EL (cell line): ENCODE results near the gene CCDC3.
A peak's percentile ranks its signal among the peaks of the same experiment; 100 is the strongest.
"Not testable (repeated sequence)": the region's sequence is repeated elsewhere in the genome, so short reads cannot be mapped to it uniquely, and the experiment has no call there.

Experiments
- DNase-seq: peaks from one replicate; pipeline ENCODE4 v3.0.0-alpha.2; 2016

CCDC3 gene

DNA sequence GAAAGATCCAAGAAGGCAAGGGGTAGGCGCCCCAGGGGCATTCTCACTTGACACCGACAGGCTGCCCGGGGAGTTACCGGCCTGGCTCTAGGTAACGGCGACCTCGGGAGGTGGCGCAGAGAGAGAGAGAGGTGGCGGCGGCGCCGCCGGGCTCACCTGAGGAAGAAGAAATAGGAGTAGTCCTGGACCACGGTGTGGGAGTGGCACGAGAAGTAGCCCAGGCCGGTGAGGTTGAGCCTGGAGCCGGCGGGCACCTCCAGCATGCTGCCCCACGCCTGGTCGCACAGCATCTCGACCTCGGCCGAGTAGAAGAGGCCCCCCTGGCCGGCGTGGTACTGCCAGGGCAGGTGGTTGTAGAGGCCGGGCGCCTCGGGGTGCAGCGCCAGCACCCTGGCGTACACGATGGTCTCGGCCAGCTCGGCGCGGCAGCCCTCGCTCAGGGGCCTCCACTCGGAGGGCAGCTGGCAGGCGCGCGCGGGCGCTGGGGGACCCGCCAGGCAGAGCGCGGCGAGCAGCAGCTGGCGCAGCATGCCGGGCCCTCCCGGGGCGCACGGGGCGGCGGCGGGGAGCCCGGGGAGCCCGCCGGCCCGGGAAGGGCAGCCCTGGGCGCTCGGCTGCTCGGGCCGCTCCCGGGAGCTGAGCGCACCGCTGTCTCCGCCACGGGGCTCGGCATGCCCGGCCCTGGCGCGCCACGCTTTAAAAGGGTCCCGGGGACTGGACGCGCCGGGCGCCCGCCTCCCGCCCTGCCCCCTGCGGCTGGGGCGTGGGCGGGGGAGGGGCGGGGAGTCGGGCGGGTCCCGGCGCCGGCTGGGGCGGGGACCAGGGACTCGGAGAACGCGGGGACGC lies at the start of gene CCDC3:
Gene CCDC3, minus strand, starts transcription at position 673 of the 846 bp plus-strand sequence. Its CDS starts 143 bp downstream, at position 530.
- no peak for DNase-seq

DNA sequence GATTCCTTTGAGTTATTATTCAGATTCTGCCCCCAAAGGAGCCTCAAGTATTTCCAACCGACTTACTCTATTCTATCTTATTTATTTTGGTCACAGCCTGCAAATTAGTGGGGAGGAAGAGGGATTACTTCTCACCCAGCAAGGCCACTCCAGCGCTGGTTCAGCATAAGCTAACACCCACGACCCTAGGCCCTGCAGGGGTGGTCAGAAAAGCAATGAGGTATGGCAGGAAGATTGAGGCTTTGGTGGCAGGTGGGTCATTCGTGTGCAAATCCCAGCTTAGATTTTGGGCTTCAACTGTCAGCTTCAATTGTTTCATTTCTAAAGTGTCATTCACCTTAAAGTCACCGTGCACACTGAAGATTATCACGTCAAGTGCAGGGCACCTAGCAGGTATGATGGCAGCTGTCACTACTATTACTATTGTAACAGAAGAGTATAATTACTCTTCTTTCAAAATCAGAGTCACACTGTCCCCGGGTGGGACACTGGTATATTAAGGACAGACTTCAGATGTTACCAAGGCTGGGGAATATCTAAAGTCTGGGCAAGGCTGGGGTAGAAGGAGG lies 49.7 kb upstream of the CCDC3 start:
- DNase-seq, result no peak

DNA sequence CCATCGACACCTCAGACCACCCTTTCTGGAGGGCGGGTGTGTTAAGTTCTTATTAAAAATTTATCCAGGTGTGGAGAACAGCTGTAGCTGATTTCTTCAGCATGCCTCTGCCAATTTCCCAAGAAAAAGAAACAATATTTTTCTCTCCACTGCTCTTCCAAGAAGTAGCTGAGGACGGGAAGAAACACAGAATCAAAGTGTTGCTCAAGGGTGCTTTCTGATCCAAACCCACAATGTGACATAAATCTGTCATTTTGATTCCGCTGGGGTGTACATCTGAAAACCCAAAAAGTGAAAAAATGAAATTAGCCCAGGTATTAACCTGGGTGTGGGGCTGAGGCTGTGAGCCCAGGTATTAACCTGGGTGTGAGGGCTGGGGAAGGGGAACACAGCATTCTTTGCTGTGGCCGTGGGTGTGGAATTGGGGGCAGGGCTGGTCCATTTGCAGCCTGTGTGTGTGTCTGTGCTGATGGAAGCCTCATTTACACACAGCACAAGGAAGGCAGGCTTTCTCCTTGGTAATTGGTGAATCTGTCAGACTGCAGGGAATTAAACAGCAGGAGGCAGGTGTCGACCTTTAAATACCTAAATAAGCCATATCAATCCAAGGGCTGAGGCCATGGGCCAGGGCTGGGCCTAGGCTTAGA lies 48.4 kb upstream of the CCDC3 start:
- no peak for DNase-seq

DNA sequence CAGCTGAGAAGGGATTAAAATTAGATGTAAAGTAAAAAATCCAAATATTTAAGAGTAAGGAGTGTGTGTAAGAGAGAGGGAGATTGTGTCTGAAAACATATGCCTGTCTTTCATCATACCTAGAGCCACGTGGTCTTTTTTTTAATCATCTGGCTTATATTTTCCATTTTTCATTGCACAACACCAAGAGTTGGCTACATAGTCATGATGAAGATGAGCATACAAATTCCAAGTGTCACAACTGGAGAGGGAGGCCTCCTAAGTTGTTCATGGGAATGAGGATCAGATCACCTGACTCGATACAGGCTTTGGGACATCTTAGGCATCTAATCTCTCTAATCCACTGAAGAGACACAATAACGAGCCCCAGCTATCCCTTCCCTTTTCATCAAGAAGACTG lies 47.2 kb upstream of the CCDC3 start:
- DNase-seq, result no peak

DNA sequence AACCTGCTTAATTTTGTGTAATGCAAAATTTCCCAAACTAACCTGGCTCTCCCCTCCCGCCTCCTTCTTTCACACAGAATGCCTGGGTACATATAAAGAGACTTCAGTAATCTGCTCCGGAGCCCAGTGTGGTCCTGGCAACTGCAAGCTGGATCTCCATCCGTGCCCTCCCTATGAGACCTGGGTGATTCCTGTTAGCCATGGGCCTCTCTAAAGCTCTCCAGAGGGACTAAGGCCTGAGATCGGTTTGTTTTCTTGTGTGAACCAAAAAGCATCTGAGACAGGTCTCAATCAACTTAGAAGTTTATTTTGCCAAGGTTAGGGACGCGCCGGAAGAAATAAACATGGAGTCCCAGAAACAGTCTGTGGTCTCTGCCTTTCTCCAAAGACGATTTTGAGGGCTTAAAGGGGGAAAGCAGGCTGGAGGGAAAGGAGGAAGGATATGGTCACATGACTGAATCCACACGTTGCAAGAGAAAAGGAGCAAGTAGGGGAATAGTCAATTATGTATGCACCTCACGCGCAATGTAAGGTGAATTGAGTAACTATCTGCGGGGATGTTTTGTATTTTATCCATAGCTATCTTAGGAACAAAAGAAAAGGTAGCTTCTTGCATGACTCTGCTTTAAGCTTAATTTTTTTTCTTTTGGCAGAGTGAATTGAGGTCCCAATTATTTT lies 46.2 kb upstream of the CCDC3 start:
- no peak for DNase-seq

DNA sequence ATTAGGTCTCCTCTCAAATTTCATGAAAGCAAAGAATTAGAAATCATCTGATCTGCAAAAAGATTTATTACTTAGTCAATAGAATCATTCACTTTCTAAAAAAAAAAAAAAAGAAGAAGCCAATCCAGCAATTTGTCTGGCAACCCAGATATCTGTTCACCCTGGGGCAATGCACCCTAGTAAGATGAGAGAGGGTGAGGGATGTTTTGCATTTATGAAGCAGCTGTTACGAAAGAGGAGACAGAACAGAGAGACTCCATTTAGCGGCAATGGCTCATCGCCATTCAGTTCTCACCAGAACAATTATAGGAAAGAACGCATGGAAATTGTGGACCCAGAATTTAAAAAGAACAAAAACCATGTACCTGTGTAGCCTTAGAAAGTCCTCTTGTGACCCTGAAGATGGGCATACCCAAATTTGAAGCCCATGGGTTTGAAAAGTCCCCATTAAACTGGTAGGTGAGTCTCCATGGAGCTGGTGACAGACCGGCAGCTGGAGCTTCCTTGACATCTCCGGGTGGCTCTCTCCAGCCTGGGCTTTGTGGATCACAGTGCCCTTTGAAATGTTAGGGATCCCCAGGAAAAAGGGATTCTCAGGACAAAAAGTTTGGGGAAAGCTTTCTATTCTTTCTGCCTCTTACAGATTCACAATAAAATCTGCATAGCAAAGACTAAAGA lies 45.5 kb upstream of the CCDC3 start:
- no peak for DNase-seq

DNA sequence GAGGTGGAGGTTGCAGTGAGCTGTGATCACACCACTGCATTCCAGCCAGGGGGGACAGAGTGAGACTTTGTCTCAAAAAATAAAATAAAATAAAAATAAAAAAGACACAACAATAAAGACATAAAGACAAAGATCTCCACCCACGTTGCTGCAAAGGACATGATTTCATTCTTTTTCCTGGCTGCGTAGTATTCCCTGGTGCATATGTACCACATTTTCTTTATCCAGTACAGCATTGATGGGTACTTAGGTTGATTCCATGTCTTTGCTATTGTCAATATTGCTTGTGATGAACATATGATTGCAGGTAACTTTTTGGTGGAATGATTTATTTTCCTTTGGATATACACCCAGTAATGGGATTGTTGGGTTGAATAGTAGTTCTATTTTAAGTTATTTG lies 42.0 kb upstream of the CCDC3 start:
- no peak for DNase-seq

DNA sequence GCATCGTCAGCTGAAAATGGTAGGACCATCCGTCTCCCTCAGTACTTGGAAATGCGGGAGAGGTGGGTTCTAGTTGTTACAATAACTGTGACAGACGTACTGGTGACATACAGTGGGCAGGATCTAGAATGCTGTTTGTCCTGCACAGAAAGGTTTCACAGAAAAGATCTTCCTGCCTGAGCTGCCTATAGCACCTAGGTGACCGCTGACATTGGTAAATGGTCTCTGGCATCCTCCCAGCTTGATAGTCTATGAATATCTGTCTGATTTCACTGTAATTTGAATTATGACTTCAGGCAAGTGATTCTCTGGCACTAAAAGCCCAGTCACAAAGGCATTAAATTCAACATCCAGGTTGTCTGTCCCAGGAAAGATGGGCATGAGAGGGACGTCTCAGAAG lies 38.2 kb upstream of the CCDC3 start:
- no peak for DNase-seq

DNA sequence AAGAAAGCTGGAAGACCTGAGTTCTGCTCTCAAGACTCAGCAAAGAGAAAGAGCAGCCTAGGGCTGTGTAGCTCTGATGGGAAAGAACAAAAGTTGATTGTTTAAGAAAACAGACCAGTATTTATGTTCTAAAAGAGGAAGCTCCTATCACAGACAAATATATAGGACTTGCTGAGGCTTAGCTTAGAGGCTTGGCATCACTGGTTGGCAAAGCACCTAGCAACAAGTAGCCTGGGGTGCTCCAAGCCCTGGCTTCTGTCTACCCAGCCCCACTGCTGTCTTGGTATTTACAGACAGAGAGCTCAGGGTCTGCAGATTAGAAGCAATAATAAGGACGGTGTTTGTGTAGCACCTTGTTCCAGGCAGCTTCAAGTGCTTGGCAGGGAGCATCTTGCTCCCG lies 36.9 kb upstream of the CCDC3 start:
- no peak for DNase-seq

DNA sequence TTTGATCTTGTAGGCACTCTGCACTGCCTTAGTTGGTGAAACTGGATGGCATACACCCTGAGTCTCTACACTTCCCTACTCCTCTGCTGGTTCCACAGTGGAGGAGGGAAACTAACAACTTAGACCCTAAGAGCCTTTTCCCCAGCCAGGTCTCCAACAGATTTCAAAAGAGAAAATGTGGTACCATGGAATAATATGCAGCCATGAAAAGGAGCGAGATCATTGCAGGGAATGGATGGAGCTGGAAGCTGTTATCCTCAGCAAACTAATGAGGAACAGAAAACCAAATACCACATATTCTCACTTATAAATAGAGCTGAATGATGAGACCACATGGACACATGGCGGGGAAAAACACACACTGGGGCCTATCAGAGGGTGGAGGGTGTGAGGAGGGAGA lies 36.3 kb upstream of the CCDC3 start:
- no peak for DNase-seq

DNA sequence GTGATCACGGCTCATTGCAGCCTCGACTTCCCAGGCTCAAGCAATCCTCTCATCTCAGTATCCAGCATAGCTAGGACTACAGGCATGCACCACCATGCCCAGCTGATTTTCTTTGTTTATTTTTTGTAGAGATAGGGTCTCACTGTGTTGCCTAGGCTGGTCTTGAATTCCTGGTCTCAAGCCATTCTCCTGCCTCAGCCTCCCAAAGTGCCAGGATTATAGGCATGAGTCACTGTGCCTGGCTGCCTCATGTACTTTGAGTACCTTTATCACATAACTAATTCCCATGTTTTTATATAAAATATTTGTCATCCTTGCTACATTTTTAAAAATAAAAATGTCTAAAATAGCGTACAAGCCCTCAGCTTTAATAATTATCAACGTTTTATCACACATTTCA lies 35.3 kb upstream of the CCDC3 start:
- DNase-seq, result no peak

DNA sequence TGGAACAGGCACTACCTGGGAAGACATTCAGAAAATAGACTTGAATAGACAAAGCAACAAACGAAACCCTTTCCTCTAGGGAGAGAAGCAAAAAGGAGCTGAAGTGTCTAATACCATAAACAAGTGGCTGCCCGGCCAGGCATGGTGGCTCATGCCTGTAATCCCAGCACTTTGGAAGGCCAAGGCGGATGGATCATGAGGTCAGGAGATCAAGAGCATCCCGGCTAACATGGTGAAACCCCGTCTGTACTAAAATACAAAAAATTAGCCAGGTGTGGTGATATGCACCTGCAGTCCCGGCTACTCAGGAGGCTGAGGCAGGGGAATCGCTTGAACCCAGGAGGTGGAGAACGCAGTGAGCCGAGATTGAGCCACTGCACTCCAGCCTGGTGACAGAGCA lies 34.2 kb upstream of the CCDC3 start:
- not testable (repeated sequence) for DNase-seq

DNA sequence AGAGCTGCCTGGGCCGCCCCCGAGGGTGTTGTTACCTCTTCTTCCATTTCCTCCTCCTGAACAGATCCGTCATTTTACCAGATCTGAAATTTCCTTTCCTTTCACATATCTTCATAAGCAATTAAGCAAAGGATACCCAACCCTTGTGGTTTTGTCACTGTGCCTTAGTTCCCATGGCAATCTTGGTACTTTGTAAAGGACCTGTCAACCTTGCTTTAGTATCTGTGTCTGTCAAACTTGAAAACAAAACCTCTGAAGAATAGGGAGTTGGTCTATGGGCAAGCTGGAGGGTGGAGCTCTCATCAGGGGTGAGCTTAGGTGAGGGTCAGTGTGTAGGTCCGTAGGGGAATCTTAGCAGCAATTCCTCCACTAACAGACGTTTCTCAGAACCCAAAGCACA lies 25.4 kb upstream of the CCDC3 start:
- no peak for DNase-seq

DNA sequence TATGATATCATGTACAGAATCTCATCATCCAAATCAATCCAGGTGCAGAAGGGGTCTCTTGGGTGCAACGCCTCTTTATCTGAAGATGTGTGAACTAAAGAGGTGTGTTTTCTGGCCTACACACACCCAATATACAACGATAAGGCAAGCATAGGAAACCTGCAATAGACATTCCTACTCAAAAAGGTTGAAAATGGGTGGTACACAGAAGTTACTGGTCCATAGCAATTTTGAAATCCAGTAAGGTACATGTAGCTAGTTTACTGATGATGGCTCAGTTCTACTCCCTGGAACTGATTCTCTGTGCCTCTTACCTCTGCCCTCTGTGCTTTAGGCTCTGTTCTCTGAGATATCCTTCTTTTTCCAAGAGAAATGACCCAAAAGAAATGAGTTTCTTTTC lies 22.2 kb upstream of the CCDC3 start:
- DNase-seq, result no peak

DNA sequence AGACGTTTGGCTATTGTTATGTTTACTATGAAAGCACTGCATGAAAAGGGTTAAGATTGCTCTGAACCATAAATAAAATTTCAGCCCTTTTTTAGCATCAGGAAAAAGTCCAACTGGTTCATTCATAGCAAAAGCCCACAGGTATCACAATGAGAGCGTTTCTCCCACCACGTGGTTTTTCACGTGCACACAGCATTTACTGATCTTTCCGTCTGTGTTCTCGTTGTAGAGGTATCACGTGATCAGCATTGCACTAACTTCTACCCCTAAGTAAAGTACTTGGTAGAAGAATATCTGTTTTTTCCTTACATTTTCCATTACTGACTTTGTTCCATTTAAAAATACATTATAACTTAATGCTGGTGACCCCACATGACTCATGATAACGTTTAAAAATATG lies 17.8 kb upstream of the CCDC3 start:
- DNase-seq, result no peak

DNA sequence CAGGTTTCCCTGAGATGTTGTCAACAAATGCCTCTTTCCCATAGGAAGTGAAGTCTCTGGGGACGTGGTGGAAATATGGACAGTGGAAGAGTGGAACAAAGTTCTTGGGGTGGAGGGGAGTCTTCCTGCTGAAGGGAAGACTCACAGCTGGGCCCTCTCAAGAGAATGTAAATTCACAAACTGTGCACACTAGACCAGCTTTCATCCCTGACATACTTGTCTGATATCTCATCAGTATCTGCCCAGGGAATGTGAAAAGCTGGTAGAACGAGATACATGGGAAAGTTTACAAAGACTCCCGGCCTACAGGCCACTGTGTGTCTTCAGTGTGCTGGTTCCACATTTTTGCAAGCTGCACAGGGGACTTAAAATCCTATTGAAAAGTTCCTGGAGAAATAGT lies 16.7 kb upstream of the CCDC3 start:
- peak; percentile 15 for DNase-seq

DNA sequence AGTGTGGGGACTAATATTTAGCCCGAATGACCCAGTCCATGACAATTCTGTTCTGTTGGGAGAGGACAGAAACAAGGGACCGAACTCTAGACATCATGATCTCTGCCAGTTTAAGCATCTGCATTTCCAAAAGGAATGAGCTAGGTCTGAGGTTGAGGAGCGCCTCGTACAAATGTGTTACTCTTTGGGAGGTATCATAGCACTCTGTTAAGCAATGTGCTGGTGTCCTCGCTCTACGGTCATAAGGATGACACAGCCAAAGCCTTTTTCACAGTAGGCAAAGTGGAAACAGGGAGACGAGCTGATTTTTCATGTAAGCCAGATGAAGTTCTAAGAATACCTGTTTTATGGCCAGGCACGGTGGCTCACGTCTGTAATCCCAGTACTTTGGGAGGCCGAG lies 15.4 kb upstream of the CCDC3 start:
- DNase-seq, result no peak

DNA sequence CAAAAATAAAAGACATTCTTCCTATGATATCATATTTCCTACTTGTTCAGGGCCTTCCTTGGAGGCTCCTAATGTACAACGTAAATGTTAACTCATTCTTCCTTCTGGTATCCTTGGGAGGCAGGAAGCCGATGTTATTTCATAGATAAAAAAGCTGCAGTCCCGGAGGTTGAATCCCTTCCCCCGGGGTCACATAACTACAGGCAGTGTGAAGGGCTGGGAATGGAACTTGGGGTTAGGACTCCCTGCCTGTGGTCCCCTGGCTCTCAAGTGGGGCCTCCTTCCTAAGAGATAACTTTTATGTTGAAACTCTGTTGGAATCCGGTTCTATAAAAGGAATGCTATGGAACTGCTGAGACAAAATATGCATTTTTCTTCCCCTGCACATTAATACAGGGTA lies 14.9 kb upstream of the CCDC3 start:
- DNase-seq, result no peak

DNA sequence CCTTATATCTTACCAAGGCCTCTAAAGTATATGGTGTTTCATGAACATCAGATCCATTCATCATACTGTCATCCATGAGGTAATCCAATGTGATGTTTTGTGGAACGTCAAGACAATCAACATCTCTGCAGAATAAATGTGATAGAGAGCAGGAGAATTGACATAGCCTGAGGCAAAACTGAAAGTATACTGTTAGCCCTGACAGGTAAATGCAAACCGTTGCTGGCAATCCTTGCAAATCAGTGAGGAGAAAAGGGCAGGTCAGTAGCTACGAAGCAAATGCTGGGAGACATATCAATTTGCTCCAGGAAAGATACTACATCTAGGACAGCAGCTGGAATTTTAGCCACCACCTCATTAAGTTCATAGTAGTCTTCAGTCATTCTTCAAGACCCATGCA lies 4.5 kb upstream of the CCDC3 start:
- DNase-seq, result no peak

DNA sequence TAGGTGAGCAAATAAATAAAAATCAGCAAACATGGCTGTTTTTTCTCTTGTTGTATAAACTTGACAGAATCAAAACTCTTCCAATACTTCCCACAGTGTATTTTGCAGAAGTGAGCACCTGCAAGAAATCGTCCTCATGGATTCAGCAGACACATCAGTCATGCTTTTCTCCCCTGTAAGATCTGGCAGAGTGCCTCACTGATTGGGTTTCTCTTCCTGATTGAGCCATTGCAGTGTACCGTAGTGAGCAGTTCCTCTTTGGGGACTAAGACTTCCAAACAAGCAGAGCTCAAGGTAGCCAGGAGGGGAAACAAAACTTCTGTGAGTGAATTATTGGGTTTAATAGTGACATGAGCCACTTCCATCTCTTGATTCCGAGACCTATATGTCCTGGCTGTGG lies 2.2 kb upstream of the CCDC3 start:
- no peak for DNase-seq

DNA sequence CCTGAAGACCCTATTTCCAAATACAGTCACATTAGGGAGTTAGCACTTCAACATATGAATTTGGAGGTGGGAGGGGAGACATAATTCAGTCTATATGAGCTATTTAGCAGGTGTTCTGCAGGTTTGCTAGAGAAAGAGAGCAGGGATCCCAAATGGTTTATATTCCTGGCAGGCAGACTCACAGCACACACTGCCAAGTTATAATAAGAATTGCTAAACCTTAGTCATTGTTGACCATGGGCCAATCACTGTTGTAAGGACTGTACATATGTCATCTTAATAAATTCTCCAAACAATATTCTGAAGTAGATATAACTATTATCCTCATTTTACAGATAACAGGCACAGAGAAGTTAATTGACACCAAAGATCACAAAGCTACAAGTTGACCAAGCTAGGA lies 1.5 kb upstream of the CCDC3 start:
- DNase-seq, result no peak

DNA sequence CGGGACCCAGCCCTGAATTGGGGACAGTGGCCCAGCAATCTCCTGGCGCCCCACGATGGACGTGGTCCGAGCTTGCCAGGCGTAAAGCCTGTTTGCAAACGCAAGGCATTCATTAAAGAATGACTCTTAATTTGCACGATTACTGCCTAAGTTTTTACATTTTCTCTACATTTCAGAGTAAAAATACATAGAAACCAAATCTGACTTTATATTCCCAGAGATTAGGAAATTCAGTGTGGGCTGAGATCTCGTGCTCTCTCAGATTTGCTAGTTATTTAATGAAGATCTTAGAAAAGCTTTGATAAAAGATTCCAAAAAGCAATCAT lies 337 bp upstream of the CCDC3 start:
- no peak for DNase-seq

DNA sequence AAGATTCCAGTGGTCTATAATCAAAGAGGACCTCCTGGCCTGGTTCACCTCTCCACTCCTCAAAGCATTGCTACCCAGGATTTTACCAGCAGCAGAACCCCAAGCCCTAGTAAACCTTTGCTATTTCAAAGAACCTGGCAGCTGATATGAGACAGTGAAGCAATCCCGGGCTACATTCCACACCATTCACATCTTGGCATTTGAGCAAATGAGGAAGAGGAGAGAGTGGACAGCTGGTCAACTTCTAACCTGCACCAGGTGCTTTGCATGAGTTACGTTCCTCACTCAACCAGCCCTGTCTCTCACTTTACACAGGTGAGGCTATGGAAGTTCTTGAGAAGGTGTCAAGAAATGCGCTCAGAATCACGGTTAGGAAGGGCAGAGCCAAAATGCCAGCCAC lies 1.1 kb downstream of the CCDC3 start:
- DNase-seq, result no peak
